Neural progenitor cell (in vitro differentiated cells): ENCODE measurements around the gene AMPH.

Experiments used
- CTCF ChIP-seq: fragments of 200-600 bp; sonication (generic); IDR thresholded peaks from 2 replicates; pipeline ENCODE4 v1.5.1; 2017; ENCODE audit warnings: antibody characterized with exemption, mild to moderate bottlenecking
- EZH2 ChIP-seq: fragments of 200-600 bp; sonication (generic); IDR thresholded peaks from 2 replicates; pipeline ENCODE4 v1.6.1; 2017; ENCODE audit warnings: antibody characterized with exemption, mild to moderate bottlenecking, moderate library complexity

- TF ChIP-seq CTCF (no peak), EZH2 (no peak)
Observed at GRCh38 chr7:38600741-38601140, 30.4 kb downstream of the AMPH start.
